Stomach (tissue), 9 donors: ENCODE measurements around the gene ADAMTSL3. TPM values are rescaled to one million over a fixed set of nuclear protein-coding genes. Genes with fewer than 3 reads are reported as not detected.

ENCODE experiments used
- DNase-seq, 2 donors: peaks; one replicate each; pipeline versions ENCODE4 v3.0.0 to v3.0.0-alpha.2; 2013 to 2019
- H3K27ac ChIP-seq, 5 donors: fragments of 200-600 bp in 4 of 5; sonication (generic) in 4 of 5; one replicate each; pipeline ENCODE4 v1.5.1; 2013 to 2019; ENCODE audit warnings: mild to moderate bottlenecking in 1 of 5, moderate library complexity in 1 of 5
- H3K27me3 ChIP-seq, 3 donors: fragments of 200-600 bp; sonication (generic); one replicate each; pipeline ENCODE4 v1.5.1; 2017 to 2019; ENCODE audit warnings: mixed run types in 1 of 3
- H3K36me3 ChIP-seq, 4 donors: fragments of 200-600 bp; sonication (generic); 1 replicate in 3 of 4; 2 replicates in 1 of 4; pipeline ENCODE4 v1.5.1; 2016 to 2019
- H3K4me1 ChIP-seq, 4 donors: fragments of 200-600 bp; sonication (generic); one replicate each; pipeline ENCODE4 v1.5.1; 2016 to 2019
- H3K4me3 ChIP-seq, 4 donors: fragments of 200-600 bp; sonication (generic) in 3 of 4; one replicate each; pipeline ENCODE4 v1.5.1; 2016 to 2019; ENCODE audit warnings: mild to moderate bottlenecking in 1 of 4
- H3K9me3 ChIP-seq, 4 donors: fragments of 200-600 bp; sonication (generic); one replicate each; pipeline ENCODE4 v1.5.1; 2016 to 2019
- EP300 ChIP-seq: sonication (generic); formaldehyde crosslinking; IDR thresholded peaks from one replicate; pipeline ENCODE4 v1.6.1; 2017; ENCODE audit warnings: antibody characterized with exemption
- POLR2A ChIP-seq, 4 donors: fragments of 450-650 bp; IDR thresholded peaks; one replicate each; pipeline ENCODE4 v1.6.1; 2016; ENCODE audit warnings: antibody characterized with exemption in 4 of 4, control low read depth in 2 of 4, mild to moderate bottlenecking in 1 of 4, moderate library complexity in 1 of 4
- POLR2AphosphoS5 ChIP-seq, 3 donors: sonication (generic); formaldehyde crosslinking; IDR thresholded peaks; one replicate each; pipeline ENCODE4 v1.6.1; 2016; ENCODE audit warnings: antibody characterized with exemption in 3 of 3
- WGBS, 5 donors: extraction: QIAGEN DNeasy Blood & Tissue Kit in 3 of 5; methylation state at CpG; one replicate each; pipeline versions ENCODE4 v1.1.5 to v1.1.7; 2013 to 2018; 5-methylcytosine and 5-hydroxymethylcytosine counted together
- intact Hi-C: fragments of 100-400 bp; cut with DNase I; formaldehyde crosslinking; loops from one replicate; pipeline ENCODE4 v1.15.1; 2023; ENCODE audit warnings: low total_unique reads
- polyA plus RNA-seq, 3 donors: library from polyadenylated mRNA; stranded (reverse); fragments of 200-250 nt; gene quantifications; one replicate each; pipeline ENCODE4 v1.2.3, GENCODE V29; 2013
- total RNA-seq, 5 donors: library from RNA; depleted of rRNA; stranded (reverse); fragments of >200 nt; gene quantifications; one replicate each; pipeline versions ENCODE4 v1.1.0 to v1.2.3, GENCODE V29; 2014 to 2016
- TF ChIP-seq, protein P1 (sequence below), 7 experiments: fragments of 450-650 bp in 4 of 7; fragments of 200-600 bp in 3 of 7; sonication (generic) in 3 of 7; IDR thresholded peaks; one replicate each; pipeline ENCODE4 v1.5.1; 2016 to 2019; ENCODE audit warnings: antibody characterized with exemption in 7 of 7, control low read depth in 2 of 7, mild to moderate bottlenecking in 1 of 7
- donor health status: healthy with polysubstance abuse.
- donor health status: Bipolar disorder and iron deficiency.
- donor health status: healthy.

The ADAMTSL3 gene
- total and polyA plus RNA-seq, 8 donors: 1.1 to 54.9 (median 6.0) TPM

DNA sequence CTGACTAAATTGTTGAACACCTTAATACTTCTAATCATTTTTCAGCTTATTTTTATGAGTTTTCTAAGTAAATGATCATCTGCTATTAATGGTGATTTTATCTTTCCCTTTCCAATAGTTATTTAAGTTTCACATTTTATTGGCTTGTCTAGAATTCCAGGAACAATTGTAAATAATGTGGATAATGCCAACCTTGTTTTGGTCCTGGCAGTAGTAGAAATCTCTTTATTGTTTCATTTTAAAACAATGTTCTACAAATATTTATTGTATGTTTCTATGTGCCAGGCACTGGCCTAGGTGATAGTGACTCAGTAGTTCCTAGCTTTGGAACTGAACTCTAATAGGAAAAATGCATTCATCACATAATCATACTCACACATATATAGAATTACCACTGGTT lies 264.1 kb downstream of the ADAMTSL3 start:
- intact Hi-C loops: no loop called here
- Histone ChIP-seq H3K4me3 (no peak overlapping the region), H3K4me1 (no peaks in the 10 kb centered on the region), H3K36me3 (peaks cover 0 to 10% (median 0%) of the 10 kb centered on the region in 4 donors), H3K27ac (no peak overlapping the region), H3K9me3 (no peaks in the 10 kb centered on the region), H3K27me3 (no peaks in the 10 kb centered on the region)
- no peak for DNase-seq
- TF ChIP-seq EP300: no peak
- TF ChIP-seq, protein P1, sequence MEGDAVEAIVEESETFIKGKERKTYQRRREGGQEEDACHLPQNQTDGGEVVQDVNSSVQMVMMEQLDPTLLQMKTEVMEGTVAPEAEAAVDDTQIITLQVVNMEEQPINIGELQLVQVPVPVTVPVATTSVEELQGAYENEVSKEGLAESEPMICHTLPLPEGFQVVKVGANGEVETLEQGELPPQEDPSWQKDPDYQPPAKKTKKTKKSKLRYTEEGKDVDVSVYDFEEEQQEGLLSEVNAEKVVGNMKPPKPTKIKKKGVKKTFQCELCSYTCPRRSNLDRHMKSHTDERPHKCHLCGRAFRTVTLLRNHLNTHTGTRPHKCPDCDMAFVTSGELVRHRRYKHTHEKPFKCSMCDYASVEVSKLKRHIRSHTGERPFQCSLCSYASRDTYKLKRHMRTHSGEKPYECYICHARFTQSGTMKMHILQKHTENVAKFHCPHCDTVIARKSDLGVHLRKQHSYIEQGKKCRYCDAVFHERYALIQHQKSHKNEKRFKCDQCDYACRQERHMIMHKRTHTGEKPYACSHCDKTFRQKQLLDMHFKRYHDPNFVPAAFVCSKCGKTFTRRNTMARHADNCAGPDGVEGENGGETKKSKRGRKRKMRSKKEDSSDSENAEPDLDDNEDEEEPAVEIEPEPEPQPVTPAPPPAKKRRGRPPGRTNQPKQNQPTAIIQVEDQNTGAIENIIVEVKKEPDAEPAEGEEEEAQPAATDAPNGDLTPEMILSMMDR (IDR thresholded peaks at IDR 0.05): no peak
- no peak for TF ChIP-seq POLR2A (IDR thresholded peaks at IDR 0.05)

DNA sequence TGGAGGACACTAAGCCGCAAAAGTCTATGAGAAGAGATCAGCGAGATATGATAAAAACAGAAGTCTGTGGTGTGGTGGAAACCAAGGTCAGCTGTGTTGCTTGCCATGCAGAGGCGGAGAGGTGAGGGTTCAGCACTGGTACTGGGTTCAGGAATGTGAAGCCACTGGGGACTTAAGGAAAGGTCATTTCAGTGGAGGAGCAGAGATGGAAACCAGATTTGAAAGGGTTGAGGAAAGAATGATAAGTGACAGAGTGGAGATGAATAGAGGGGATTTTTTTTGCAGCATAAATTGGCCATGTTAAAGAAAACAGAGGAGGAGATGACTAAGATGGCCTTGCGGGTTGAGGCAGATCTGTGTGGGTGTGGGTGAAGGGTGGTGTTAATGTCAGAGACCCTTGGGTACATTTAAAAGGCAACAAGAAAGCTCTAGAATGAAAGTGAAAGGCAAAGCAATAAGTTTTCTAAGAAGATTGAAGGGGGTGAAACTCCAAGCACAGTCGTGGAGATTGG lies 265.5 kb downstream of the ADAMTSL3 start:
- intact Hi-C loops: no loop called here
- Histone ChIP-seq H3K4me1 (no peaks in the 10 kb centered on the region), H3K9me3 (no peaks in the 10 kb centered on the region), H3K36me3 (peaks cover 3 to 14% (median 6%) of the 10 kb centered on the region in 4 donors), H3K27me3 (no peaks in the 10 kb centered on the region), H3K27ac (no peak overlapping the region), H3K4me3 (no peak overlapping the region)
- DNase-seq: no peak
- WGBS, 5 donors: 74 to 78% (median 76%) methylated on average over 5 of the region's 5 CpGs
- TF ChIP-seq POLR2AphosphoS5 (IDR thresholded peaks at IDR 0.05) (no peak), POLR2A (IDR thresholded peaks at IDR 0.05) (no peak), EP300 (no peak)
- TF ChIP-seq, protein P1 (IDR thresholded peaks at IDR 0.05): no peak

DNA sequence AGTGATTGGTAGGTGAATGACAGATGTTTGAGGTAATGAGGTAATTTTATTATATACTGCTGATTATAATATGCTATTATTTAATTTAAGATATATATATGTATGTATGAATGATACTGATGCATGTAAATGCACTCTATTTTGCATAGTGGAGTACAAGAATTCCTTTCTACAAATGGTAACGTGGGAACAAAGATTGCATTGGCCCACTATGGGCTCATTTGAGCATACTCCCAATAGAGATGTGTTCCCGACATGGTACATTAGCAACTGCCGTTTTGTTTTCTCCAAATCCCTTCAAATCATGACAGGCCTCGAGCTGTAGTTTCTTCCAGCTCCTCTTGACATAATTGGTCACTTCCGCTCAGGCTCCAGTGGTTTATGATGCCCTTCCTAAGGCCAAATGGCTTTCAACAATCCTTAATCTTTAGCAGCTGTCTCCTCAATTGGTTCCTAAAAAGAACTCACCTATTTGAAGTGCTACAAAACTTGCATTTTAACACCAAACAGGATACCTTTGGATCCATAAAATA lies 266.1 kb downstream of the ADAMTSL3 start:
- Histone ChIP-seq H3K27ac (no peak overlapping the region), H3K27me3 (no peaks in the 10 kb centered on the region), H3K36me3 (peaks cover 3 to 12% (median 6%) of the 10 kb centered on the region in 4 donors), H3K9me3 (no peaks in the 10 kb centered on the region), H3K4me1 (no peaks in the 10 kb centered on the region), H3K4me3 (no peak overlapping the region)
- DNase-seq: no peak
- intact Hi-C loops: no loop called here
- TF ChIP-seq, protein P1 (IDR thresholded peaks at IDR 0.05): no peak
- TF ChIP-seq POLR2AphosphoS5 (IDR thresholded peaks at IDR 0.05): no peak
- no peak for TF ChIP-seq POLR2A (IDR thresholded peaks at IDR 0.05)
- no peak for TF ChIP-seq EP300
- 75 to 87% (median 82%) methylated on average over 5 of the region's 5 CpGs for WGBS, 5 donors

DNA sequence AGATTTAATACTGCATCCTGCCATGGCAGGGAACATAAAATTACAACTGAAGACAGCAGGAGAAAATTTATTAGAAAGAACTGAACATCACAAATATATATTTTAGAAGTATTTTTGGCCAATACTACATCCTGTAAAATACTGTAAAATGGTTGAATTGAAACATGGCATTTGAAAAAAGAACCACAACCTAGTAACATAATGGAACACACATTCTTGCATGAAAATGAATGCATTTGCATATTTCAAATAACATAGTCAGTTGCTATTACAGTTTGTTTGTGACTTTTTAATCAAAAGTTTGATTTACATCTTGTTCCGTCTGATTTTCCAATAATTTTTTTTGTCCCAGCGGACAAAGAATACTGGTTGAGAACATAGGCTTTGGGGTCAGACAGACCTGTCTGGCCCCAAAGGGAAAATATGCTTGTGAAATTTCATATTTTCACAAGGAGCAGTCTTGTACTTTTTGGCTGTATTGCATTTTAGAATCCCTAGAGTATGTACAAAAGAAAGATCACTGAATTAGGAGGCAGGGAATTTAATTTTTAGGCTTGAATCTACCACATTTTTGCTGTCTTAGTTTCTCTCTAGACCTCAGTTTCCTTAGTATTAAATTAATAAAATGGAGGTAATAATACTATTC lies 268.8 kb downstream of the ADAMTSL3 start:
- Histone ChIP-seq H3K27ac (no peak overlapping the region), H3K4me3 (no peak overlapping the region), H3K27me3 (no peaks in the 10 kb centered on the region), H3K36me3 (peaks cover 3 to 9% (median 6%) of the 10 kb centered on the region in 4 donors), H3K9me3 (no peaks in the 10 kb centered on the region), H3K4me1 (no peaks in the 10 kb centered on the region)
- intact Hi-C loops: no loop called here
- 92 to 99% (median 96%) methylated on average over 2 of the region's 2 CpGs for WGBS, 5 donors
- TF ChIP-seq, protein P1 (IDR thresholded peaks at IDR 0.05): no peak
- TF ChIP-seq EP300 (no peak), POLR2AphosphoS5 (IDR thresholded peaks at IDR 0.05) (no peak), POLR2A (IDR thresholded peaks at IDR 0.05) (no peak)
- DNase-seq: no peak
